ENCODE measurements around the gene CYB561D2.
A peak's percentile ranks its signal among the peaks of the same experiment; 100 is the strongest.

Gene CYB561D2

DNA sequence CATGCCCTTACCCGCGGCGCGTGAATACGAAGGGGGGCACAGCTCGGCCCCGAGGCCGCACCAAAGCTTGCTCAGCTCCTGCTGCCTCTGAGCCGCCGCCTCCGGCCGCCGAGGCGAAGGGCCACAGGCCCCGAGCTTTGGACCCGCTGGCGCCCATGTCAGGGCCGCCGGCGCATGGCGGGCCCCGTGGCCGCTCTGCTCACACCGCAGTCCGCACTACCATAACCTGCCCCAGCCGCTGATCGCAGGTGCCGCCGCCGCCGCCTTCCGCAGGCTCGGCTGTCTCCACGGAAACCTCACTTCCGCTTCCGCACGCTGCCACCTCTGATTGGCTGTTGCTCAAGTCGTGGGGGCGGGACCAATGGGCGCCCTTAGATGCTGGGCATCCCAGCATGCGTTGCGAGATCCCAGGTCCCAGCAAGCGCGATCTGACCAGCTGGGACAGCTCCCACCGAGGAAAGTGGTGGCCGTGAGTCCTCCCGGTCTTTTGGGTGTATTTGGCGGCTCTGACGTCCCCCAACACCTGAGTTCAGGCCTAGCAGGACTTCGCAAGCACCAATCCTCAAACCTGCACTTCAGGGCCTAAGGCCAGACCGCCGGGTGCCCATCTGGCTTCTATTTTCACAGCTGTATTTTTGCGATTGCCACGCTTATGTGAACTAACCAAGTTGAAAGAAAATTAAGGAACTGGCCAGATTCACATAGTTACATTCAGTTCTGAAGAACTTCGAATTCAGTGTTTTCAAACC is 22.5 kb upstream of the CYB561D2 start, which contains the start of gene TUSC2:
Gene TUSC2, minus strand, starts transcription at position 281 of the 749 bp plus-strand sequence. Its CDS starts 124 bp downstream, at position 157.
- ATAC-seq (ENCODE audit: low read depth) (peak; percentile 95), DNase-seq (ENCODE audit: low spot score in 2 of 2) (peak; percentile 89 to 92)
- no peaks in the 10 kb centered on the region for H3K27me3 Mint-ChIP-seq
- H3K9me3 Mint-ChIP-seq: no peaks in the 10 kb centered on the region
- peaks cover 14% of the 10 kb centered on the region for H3K4me1 Mint-ChIP-seq
- peak within 1 kb of the TSS; percentile 85 for H3K4me3 Mint-ChIP-seq
- H3K27ac Mint-ChIP-seq: peak within 1 kb of the TSS; percentile 43
- H3K36me3 Mint-ChIP-seq: peaks cover 9% of the 10 kb centered on the region

- H3K4me3 Mint-ChIP-seq: no peak overlapping the region
- no peak for DNase-seq (ENCODE audit: low spot score in 2 of 2)
- no peak overlapping the region for H3K27ac Mint-ChIP-seq
- ATAC-seq (ENCODE audit: low read depth): no peak
- H3K27me3 Mint-ChIP-seq: no peaks in the 10 kb centered on the region
- H3K4me1 Mint-ChIP-seq: peaks cover 14% of the 10 kb centered on the region
- H3K36me3 Mint-ChIP-seq: peaks cover 11% of the 10 kb centered on the region
- H3K9me3 Mint-ChIP-seq: no peaks in the 10 kb centered on the region
Observed at GRCh38 chr3:50330330-50330729, 20.3 kb upstream of the CYB561D2 start.

- Mint-ChIP-seq H3K4me1 (peaks cover 13% of the 10 kb centered on the region), H3K27me3 (no peaks in the 10 kb centered on the region), H3K27ac (no peak overlapping the region), H3K4me3 (no peak overlapping the region), H3K9me3 (no peaks in the 10 kb centered on the region), H3K36me3 (peaks cover 11% of the 10 kb centered on the region)
- DNase-seq (ENCODE audit: low spot score in 2 of 2): no peak
- no peak for ATAC-seq (ENCODE audit: low read depth)
Observed at GRCh38 chr3:50331364-50331907, 19.2 kb upstream of the CYB561D2 start.

- H3K36me3 Mint-ChIP-seq: peaks cover 15% of the 10 kb centered on the region
- H3K9me3 Mint-ChIP-seq: no peaks in the 10 kb centered on the region
Observed at GRCh38 chr3:50333744-50334328, 16.8 kb upstream of the CYB561D2 start.

GRCh38 chr3:50334339-50335075 is 16.2 kb upstream of the CYB561D2 start:
- H3K4me1 Mint-ChIP-seq: peaks cover 20% of the 10 kb centered on the region

More at GRCh38 chr3:50333744-50334328, 16.8 kb upstream of the CYB561D2 start:
- no peak for ATAC-seq (ENCODE audit: low read depth)
- H3K4me3 Mint-ChIP-seq: no peak overlapping the region
- DNase-seq (ENCODE audit: low spot score in 2 of 2): no peak
- H3K4me1 Mint-ChIP-seq: peaks cover 16% of the 10 kb centered on the region
- peak overlapping the region; percentile 31 for H3K27ac Mint-ChIP-seq
- no peaks in the 10 kb centered on the region for H3K27me3 Mint-ChIP-seq

DNA sequence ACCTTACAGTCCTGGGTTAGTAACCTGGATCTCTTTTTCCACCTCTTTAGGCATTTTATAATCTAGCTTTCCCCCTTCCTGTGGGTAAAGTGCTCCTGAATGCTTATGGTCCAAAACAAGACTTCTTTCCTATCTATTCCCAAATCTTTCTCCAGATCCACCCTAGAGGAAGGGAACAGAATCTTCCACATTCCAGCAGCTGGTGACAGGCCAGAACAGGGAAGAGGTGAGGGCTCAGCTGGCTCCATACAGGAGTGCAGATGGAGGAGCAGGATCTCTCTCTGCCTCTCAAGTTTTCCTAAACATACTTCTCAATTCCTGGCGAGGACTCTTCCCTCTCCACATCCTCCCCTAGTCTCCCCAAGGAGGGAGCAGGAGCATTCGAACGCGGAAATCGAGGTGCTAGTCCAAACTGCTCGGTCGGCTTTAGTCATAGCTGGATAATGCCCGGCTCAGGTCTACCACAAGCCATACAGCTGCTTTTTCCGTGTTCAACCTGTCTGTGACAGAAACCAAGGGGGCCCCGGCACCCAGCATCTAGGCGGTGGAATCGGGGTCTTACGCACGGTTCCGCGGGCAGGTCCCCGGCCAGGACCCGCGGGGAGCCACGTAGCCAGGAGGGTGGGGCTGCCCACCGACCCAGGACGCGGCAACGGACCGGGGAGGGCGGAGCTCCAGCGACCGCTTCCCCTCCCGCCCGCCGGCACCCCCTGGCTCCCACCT is 14.0 kb upstream of the CYB561D2 start:
- no peaks in the 10 kb centered on the region for H3K27me3 Mint-ChIP-seq
- H3K4me1 Mint-ChIP-seq: peaks cover 30% of the 10 kb centered on the region
- no peak for DNase-seq (ENCODE audit: low spot score in 2 of 2)
- H3K27ac Mint-ChIP-seq: peak overlapping the region; percentile 99
- H3K4me3 Mint-ChIP-seq: peak overlapping the region; percentile 97
- H3K36me3 Mint-ChIP-seq: peaks cover 8% of the 10 kb centered on the region
- H3K9me3 Mint-ChIP-seq: no peaks in the 10 kb centered on the region
- peak; percentile 36 for ATAC-seq (ENCODE audit: low read depth)

More at GRCh38 chr3:50334339-50335075, 16.2 kb upstream of the CYB561D2 start:
- Mint-ChIP-seq H3K27ac (no peak overlapping the region), H3K9me3 (no peaks in the 10 kb centered on the region), H3K27me3 (no peaks in the 10 kb centered on the region), H3K4me3 (peak overlapping the region; percentile 21), H3K36me3 (peaks cover 17% of the 10 kb centered on the region)
- ATAC-seq (ENCODE audit: low read depth) (no peak), DNase-seq (ENCODE audit: low spot score in 2 of 2) (no peak)

- peaks cover 8% of the 10 kb centered on the region for H3K36me3 Mint-ChIP-seq
- H3K4me3 Mint-ChIP-seq: peak overlapping the region; percentile 97
- peak; percentile 77 for ATAC-seq (ENCODE audit: low read depth)
- H3K4me1 Mint-ChIP-seq: peaks cover 30% of the 10 kb centered on the region
- peak; percentile 81 to 90 for DNase-seq (ENCODE audit: low spot score in 2 of 2)
- no peaks in the 10 kb centered on the region for H3K9me3 Mint-ChIP-seq
- H3K27me3 Mint-ChIP-seq: no peaks in the 10 kb centered on the region
- H3K27ac Mint-ChIP-seq: peak overlapping the region; percentile 99
Observed at GRCh38 chr3:50337175-50337861, 13.3 kb upstream of the CYB561D2 start.

- peaks cover 8% of the 10 kb centered on the region for H3K36me3 Mint-ChIP-seq
Observed at GRCh38 chr3:50338965-50339364, 11.7 kb upstream of the CYB561D2 start.

GRCh38 chr3:50339485-50340146 is 11.0 kb upstream of the CYB561D2 start:
- Mint-ChIP-seq H3K9me3 (no peaks in the 10 kb centered on the region), H3K27me3 (no peaks in the 10 kb centered on the region), H3K4me3 (peak overlapping the region; percentile 97), H3K27ac (peak overlapping the region; percentile 99), H3K4me1 (peaks cover 34% of the 10 kb centered on the region), H3K36me3 (peaks cover 6% of the 10 kb centered on the region)
- DNase-seq (ENCODE audit: low spot score in 2 of 2): no peak
- ATAC-seq (ENCODE audit: low read depth): no peak

More at GRCh38 chr3:50338965-50339364, 11.7 kb upstream of the CYB561D2 start:
- Mint-ChIP-seq H3K27me3 (no peaks in the 10 kb centered on the region), H3K9me3 (no peaks in the 10 kb centered on the region), H3K4me1 (peaks cover 37% of the 10 kb centered on the region), H3K27ac (peak overlapping the region; percentile 99), H3K4me3 (peak overlapping the region; percentile 97)
- no peak for ATAC-seq (ENCODE audit: low read depth)
- DNase-seq (ENCODE audit: low spot score in 2 of 2): no peak

DNA sequence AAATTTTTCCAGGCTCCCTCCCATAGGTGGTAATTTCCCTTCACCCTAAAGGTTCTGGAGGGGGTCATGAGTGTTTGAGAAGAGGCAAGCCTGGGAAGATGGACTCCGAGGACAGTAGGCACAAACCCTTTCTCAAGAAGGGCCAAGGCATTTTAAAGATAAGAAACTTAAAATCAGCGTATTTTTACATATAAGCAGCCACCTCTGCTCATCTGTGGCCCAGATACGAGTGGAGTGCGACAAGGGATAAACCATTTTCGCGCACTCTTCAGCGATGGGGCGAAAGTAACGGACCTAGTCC is 10.6 kb upstream of the CYB561D2 start:
- ATAC-seq (ENCODE audit: low read depth) (no peak), DNase-seq (ENCODE audit: low spot score in 2 of 2) (no peak)
- H3K27ac Mint-ChIP-seq: peak overlapping the region; percentile 99
- peaks cover 6% of the 10 kb centered on the region for H3K36me3 Mint-ChIP-seq
- H3K9me3 Mint-ChIP-seq: no peaks in the 10 kb centered on the region
- H3K4me1 Mint-ChIP-seq: peaks cover 34% of the 10 kb centered on the region
- H3K4me3 Mint-ChIP-seq: peak overlapping the region; percentile 97
- no peaks in the 10 kb centered on the region for H3K27me3 Mint-ChIP-seq

GRCh38 chr3:50340448-50341329 is 10.0 kb upstream of the CYB561D2 start, which contains the start of gene RASSF1:
Gene RASSF1 (minus strand): TSS chr3:50340836. CDS start chr3:50340805, 31 bp downstream.
- ATAC-seq (ENCODE audit: low read depth) (peak; percentile 6), DNase-seq (ENCODE audit: low spot score in 2 of 2) (peak; percentile 29 to 53)
- Mint-ChIP-seq H3K4me3 (peak within 1 kb of the TSS; percentile 97), H3K4me1 (peaks cover 34% of the 10 kb centered on the region), H3K27me3 (no peaks in the 10 kb centered on the region), H3K36me3 (peaks cover 6% of the 10 kb centered on the region), H3K9me3 (no peaks in the 10 kb centered on the region), H3K27ac (peak within 1 kb of the TSS; percentile 99)

DNA sequence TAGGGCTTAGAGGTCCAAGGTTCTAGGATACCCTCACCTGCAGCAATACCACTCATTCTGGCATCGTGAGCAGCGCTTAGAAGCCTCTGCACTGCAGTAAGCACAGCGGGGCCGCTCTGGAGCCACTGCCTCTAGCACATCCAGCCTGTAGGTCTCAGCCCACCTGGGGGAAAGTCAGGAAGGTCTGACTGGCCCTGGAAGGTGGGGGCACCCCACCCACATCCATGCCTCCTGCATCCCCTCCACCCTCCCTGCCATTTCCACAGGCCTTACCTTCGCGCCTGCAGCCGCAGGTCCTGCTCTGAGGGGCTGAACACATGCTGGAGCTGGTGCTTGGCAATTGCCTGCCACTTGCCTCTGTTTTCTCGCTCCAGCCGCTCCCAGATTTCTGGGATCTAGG is 9.1 kb upstream of the CYB561D2 start:
- H3K4me1 Mint-ChIP-seq: peaks cover 35% of the 10 kb centered on the region
- H3K36me3 Mint-ChIP-seq: peaks cover 5% of the 10 kb centered on the region
- ATAC-seq (ENCODE audit: low read depth) (no peak), DNase-seq (ENCODE audit: low spot score in 2 of 2) (no peak)
- peak overlapping the region; percentile 97 for H3K4me3 Mint-ChIP-seq
- no peak overlapping the region for H3K27ac Mint-ChIP-seq
- H3K27me3 Mint-ChIP-seq: no peaks in the 10 kb centered on the region
- H3K9me3 Mint-ChIP-seq: no peaks in the 10 kb centered on the region
